ENCODE results near the gene CDS2.

CDS2 gene

DNA sequence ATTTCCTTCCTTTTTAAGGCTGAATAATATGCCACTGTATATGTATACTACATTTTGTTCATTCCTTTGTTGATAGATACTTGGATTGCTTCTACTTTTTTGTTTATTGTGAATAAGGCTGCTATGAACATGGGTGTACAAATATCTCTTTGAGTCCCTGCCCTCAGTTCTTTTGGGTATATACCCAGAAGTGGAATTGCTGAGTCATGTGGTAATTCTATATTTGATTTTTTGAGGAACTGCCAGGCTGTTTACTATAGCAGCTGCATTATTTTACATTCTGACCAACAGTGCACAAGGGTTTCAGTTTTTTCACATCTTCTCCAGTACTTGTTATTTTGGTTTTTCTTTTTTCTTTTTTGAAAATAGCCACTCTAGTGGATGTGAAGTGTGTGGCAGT, 34.1 kb downstream of the CDS2 start:
- no peak for TF ChIP-seq POLR2AphosphoS5 (IDR thresholded peaks at IDR 0.05; ENCODE audit: low read depth, low read length)
- TF ChIP-seq SIN3A (IDR thresholded peaks at IDR 0.05; ENCODE audit: borderline replicate concordance, insufficient read depth, low read length), result no peak
- TF ChIP-seq FOXP2 (optimal IDR thresholded peaks at IDR 0.05; ENCODE audit: borderline replicate concordance, extremely low read depth, extremely low read length, insufficient read depth), result no peak
- no peak for TF ChIP-seq TAF1 (IDR thresholded peaks at IDR 0.05; ENCODE audit: borderline replicate concordance, insufficient read depth, low read length)
- TF ChIP-seq, protein P1, sequence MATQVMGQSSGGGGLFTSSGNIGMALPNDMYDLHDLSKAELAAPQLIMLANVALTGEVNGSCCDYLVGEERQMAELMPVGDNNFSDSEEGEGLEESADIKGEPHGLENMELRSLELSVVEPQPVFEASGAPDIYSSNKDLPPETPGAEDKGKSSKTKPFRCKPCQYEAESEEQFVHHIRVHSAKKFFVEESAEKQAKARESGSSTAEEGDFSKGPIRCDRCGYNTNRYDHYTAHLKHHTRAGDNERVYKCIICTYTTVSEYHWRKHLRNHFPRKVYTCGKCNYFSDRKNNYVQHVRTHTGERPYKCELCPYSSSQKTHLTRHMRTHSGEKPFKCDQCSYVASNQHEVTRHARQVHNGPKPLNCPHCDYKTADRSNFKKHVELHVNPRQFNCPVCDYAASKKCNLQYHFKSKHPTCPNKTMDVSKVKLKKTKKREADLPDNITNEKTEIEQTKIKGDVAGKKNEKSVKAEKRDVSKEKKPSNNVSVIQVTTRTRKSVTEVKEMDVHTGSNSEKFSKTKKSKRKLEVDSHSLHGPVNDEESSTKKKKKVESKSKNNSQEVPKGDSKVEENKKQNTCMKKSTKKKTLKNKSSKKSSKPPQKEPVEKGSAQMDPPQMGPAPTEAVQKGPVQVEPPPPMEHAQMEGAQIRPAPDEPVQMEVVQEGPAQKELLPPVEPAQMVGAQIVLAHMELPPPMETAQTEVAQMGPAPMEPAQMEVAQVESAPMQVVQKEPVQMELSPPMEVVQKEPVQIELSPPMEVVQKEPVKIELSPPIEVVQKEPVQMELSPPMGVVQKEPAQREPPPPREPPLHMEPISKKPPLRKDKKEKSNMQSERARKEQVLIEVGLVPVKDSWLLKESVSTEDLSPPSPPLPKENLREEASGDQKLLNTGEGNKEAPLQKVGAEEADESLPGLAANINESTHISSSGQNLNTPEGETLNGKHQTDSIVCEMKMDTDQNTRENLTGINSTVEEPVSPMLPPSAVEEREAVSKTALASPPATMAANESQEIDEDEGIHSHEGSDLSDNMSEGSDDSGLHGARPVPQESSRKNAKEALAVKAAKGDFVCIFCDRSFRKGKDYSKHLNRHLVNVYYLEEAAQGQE (IDR thresholded peaks at IDR 0.05; ENCODE audit: insufficient read depth in 1 of 2, low read depth in 2 of 2, low read length in 2 of 2), result no peak

GRCh38 chr20:5161536-5162164, 34.8 kb downstream of the CDS2 start:
- TF ChIP-seq SIN3A (IDR thresholded peaks at IDR 0.05; ENCODE audit: borderline replicate concordance, insufficient read depth, low read length), result no peak
- no peak for TF ChIP-seq POLR2AphosphoS5 (IDR thresholded peaks at IDR 0.05; ENCODE audit: low read depth, low read length)
- TF ChIP-seq, protein P1 (IDR thresholded peaks at IDR 0.05; ENCODE audit: insufficient read depth in 1 of 2, low read depth in 2 of 2, low read length in 2 of 2), result no peak
- TF ChIP-seq TAF1 (IDR thresholded peaks at IDR 0.05; ENCODE audit: borderline replicate concordance, insufficient read depth, low read length), result no peak
- TF ChIP-seq FOXP2 (optimal IDR thresholded peaks at IDR 0.05; ENCODE audit: borderline replicate concordance, extremely low read depth, extremely low read length, insufficient read depth), result no peak

GRCh38 chr20:5164645-5165625, 38.1 kb downstream of the CDS2 start:
- TF ChIP-seq POLR2AphosphoS5 (IDR thresholded peaks at IDR 0.05; ENCODE audit: low read depth, low read length) (no peak), TAF1 (IDR thresholded peaks at IDR 0.05; ENCODE audit: borderline replicate concordance, insufficient read depth, low read length) (no peak), FOXP2 (optimal IDR thresholded peaks at IDR 0.05; ENCODE audit: borderline replicate concordance, extremely low read depth, extremely low read length, insufficient read depth) (no peak), SIN3A (IDR thresholded peaks at IDR 0.05; ENCODE audit: borderline replicate concordance, insufficient read depth, low read length) (no peak)
- TF ChIP-seq, protein P1 (IDR thresholded peaks at IDR 0.05; ENCODE audit: insufficient read depth in 1 of 2, low read depth in 2 of 2, low read length in 2 of 2), result no peak

GRCh38 chr20:5168651-5169396, 42.0 kb downstream of the CDS2 start:
- TF ChIP-seq TAF1 (IDR thresholded peaks at IDR 0.05; ENCODE audit: borderline replicate concordance, insufficient read depth, low read length) (no peak), FOXP2 (optimal IDR thresholded peaks at IDR 0.05; ENCODE audit: borderline replicate concordance, extremely low read depth, extremely low read length, insufficient read depth) (no peak), POLR2AphosphoS5 (IDR thresholded peaks at IDR 0.05; ENCODE audit: low read depth, low read length) (no peak), SIN3A (IDR thresholded peaks at IDR 0.05; ENCODE audit: borderline replicate concordance, insufficient read depth, low read length) (no peak)
- TF ChIP-seq, protein P1 (IDR thresholded peaks at IDR 0.05; ENCODE audit: insufficient read depth in 1 of 2, low read depth in 2 of 2, low read length in 2 of 2), result no peak

Data from PFSK-1 (cell line).